Anterior cingulate cortex (tissue), 58 donors: Measurements from ENCODE around the gene AKAP13.
A peak's percentile ranks its signal among the peaks of the same experiment; 100 is the strongest.

Source experiments
- DNase-seq, 58 donors: peaks; one replicate each; lab custom pipeline; 2025; lab: John Stamatoyannopoulos, UW

AKAP13 gene

GRCh38 chr15:85404918-85405866 is 24.8 kb downstream of the AKAP13 start:
- no peak for DNase-seq

- no peak for DNase-seq
Measured at GRCh38 chr15:85406916-85407315, 26.5 kb downstream of the AKAP13 start.

GRCh38 chr15:85407421-85408269 is 27.2 kb downstream of the AKAP13 start:
- peak in 2 of 58 donors; percentile 15 to 45 for DNase-seq

GRCh38 chr15:85408270-85408746 is 27.9 kb downstream of the AKAP13 start:
- no peak for DNase-seq

- DNase-seq = no peak
Measured at GRCh38 chr15:85412066-85412465, 31.7 kb downstream of the AKAP13 start.

- DNase-seq = peak in 8 of 58 donors; percentile 1 to 29 (median 6)
Measured at GRCh38 chr15:85412956-85413854, 32.8 kb downstream of the AKAP13 start.

- no peak for DNase-seq
Measured at GRCh38 chr15:85414037-85414436, 33.6 kb downstream of the AKAP13 start.

- no peak for DNase-seq
Measured at GRCh38 chr15:85414495-85414894, 34.1 kb downstream of the AKAP13 start.

- DNase-seq = no peak
Measured at GRCh38 chr15:85414991-85415390, 34.6 kb downstream of the AKAP13 start.

GRCh38 chr15:85415783-85416182 is 35.4 kb downstream of the AKAP13 start:
- no peak for DNase-seq

GRCh38 chr15:85417276-85417675 is 36.9 kb downstream of the AKAP13 start:
- no peak for DNase-seq

- DNase-seq = no peak
Measured at GRCh38 chr15:85419161-85419560, 38.8 kb downstream of the AKAP13 start.

- DNase-seq = no peak
Measured at GRCh38 chr15:85421116-85421925, 40.9 kb downstream of the AKAP13 start.

GRCh38 chr15:85422607-85423006 is 42.2 kb downstream of the AKAP13 start:
- DNase-seq = no peak

- DNase-seq = no peak
Measured at GRCh38 chr15:85423256-85423655, 42.9 kb downstream of the AKAP13 start.

- no peak for DNase-seq
Measured at GRCh38 chr15:85424154-85424553, 43.8 kb downstream of the AKAP13 start.

- no peak for DNase-seq
Measured at GRCh38 chr15:85426481-85426880, 46.1 kb downstream of the AKAP13 start.

GRCh38 chr15:85427286-85428028 is 47.1 kb downstream of the AKAP13 start:
- no peak for DNase-seq
